ENCODE measurements around the gene HBA1.
A peak's percentile ranks its signal among the peaks of the same experiment; 100 is the strongest.

The HBA1 gene

DNA sequence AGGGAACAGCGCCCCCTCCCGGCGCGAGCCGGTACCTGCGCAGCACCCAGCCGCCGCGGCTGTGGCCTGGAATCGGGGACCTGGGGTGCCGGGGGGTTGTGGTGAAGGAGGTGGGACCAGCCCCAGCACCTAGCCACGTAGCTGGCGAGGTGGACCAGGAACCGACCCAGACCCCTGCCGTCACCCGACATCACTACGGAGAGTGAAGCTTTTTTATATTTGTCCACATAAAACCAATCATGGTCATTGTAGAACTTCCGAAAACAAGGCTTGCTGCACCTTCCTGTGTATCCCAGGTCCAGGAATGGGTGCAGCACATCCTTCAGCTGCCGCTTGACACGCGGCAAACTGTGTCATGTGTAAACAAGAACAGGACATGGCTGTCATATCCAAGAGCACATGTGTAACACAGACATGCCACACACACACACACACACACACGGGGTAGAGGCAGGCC is 5.1 kb downstream of the HBA1 start:
- TF ChIP-seq, protein P1, sequence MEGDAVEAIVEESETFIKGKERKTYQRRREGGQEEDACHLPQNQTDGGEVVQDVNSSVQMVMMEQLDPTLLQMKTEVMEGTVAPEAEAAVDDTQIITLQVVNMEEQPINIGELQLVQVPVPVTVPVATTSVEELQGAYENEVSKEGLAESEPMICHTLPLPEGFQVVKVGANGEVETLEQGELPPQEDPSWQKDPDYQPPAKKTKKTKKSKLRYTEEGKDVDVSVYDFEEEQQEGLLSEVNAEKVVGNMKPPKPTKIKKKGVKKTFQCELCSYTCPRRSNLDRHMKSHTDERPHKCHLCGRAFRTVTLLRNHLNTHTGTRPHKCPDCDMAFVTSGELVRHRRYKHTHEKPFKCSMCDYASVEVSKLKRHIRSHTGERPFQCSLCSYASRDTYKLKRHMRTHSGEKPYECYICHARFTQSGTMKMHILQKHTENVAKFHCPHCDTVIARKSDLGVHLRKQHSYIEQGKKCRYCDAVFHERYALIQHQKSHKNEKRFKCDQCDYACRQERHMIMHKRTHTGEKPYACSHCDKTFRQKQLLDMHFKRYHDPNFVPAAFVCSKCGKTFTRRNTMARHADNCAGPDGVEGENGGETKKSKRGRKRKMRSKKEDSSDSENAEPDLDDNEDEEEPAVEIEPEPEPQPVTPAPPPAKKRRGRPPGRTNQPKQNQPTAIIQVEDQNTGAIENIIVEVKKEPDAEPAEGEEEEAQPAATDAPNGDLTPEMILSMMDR (IDR thresholded peaks at IDR 0.05; ENCODE audit: low read depth, low read length): peak; percentile 91
- H3K4me3 ChIP-seq (ENCODE audit: low read depth, low read length): peak overlapping the region; percentile 43

DNA sequence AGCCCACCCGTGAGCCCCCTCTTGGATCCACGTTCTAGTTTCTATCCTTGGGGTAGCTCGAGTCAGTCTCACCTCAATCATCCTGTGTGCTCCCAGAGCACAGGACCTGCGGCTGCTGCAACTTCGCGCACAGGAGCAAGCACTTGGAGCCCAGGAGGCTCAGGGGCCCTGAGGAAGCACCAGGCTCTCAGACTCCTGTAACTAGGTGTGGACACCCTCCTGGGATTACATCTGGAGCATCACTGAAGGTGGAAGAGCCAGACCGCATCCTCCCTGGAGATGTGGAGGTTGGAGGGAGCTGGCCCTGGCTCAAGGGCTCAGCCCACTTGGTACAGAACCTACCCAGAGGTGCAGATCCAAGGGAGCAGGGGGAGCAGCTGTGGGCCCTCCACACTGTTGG is 6.5 kb downstream of the HBA1 start:
- no peak overlapping the region for H3K4me3 ChIP-seq (ENCODE audit: low read depth, low read length)
- TF ChIP-seq, protein P1 (IDR thresholded peaks at IDR 0.05; ENCODE audit: low read depth, low read length): no peak

DNA sequence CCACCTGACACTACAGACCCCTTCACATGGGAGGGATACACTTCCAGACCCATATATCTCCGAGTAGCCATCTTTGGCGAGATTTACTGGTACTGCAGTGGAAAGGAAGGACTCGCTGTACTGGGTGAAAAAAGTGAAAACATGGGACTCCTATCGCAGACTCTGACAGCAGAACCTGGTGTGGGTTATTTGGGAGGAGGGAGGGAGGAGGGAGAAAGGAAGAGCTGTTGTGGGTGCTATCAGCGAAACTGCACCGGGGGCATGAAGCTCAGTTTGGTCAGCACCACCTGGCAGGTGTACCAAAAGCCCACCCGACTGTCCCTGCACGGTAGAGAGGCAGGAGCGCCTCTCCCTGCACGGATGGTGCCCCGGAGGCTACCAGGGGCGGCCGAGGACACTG is 8.7 kb downstream of the HBA1 start:
- TF ChIP-seq, protein P1 (IDR thresholded peaks at IDR 0.05; ENCODE audit: low read depth, low read length): no peak

DNA sequence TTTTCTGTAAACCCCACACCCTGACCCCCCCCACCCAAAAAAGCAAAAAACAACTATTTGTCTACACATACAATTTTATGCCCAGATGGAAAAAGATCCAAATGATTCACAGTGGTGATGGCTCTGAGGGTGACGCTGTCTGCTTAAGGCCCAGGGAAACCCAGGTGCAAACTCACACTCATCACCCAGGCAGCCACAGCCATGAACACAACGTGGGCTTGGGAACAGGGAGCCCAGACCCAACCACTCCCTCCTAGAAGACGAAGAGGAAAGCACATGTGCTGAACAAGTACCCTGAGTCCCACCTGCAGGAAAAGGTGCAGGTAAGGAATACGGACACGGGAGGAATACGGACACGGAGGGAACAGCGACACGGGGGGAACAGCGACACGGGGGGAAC is 9.2 kb downstream of the HBA1 start:
- TF ChIP-seq, protein P1 (IDR thresholded peaks at IDR 0.05; ENCODE audit: low read depth, low read length): no peak
- no peak overlapping the region for H3K4me3 ChIP-seq (ENCODE audit: low read depth, low read length)

More for the DNA sequence above, 8.7 kb downstream of the HBA1 start:
- no peak overlapping the region for H3K4me3 ChIP-seq (ENCODE audit: low read depth, low read length)

DNA sequence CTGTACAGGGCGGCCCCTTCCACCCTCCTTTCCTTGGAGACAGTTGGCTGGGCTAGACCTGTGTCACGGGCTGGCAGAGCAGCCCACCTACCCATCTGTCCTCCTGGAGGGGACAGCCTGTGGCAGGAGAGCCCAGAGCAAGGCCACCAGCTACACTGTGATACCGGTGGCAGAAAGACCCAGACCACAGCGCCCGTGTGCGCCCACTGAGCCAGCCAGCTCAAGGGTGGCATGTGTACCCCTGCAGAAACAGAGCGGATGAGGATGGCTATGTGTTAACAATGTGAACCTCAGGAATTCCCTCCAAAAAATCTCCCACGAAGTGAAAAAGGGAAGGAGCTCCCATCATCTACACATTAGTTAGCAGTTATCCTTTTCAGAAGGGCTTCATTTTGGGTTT is 10.8 kb downstream of the HBA1 start:
- no peak overlapping the region for H3K4me3 ChIP-seq (ENCODE audit: low read depth, low read length)
- TF ChIP-seq, protein P1 (IDR thresholded peaks at IDR 0.05; ENCODE audit: low read depth, low read length): no peak

DNA sequence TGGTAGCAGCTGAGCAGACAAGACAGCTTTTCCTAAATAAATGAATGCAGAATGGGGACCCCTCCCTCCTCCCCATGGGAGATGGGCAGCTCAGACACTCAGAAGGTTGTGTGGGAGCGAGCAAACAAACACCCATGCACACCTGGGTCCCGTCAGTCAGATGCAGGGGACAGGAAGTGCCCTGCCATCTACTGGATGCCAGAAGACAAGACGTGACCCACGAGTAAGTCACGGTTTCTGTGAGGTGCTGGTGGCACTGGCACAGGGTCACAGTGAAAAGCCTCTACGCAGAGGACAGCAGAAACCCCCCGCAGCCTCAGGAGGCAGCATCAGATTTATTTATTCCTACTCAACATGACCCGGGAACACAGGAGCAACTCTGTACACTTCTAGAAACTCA is 12.2 kb downstream of the HBA1 start:
- no peak overlapping the region for H3K4me3 ChIP-seq (ENCODE audit: low read depth, low read length)
- TF ChIP-seq, protein P1 (IDR thresholded peaks at IDR 0.05; ENCODE audit: low read depth, low read length): no peak

DNA sequence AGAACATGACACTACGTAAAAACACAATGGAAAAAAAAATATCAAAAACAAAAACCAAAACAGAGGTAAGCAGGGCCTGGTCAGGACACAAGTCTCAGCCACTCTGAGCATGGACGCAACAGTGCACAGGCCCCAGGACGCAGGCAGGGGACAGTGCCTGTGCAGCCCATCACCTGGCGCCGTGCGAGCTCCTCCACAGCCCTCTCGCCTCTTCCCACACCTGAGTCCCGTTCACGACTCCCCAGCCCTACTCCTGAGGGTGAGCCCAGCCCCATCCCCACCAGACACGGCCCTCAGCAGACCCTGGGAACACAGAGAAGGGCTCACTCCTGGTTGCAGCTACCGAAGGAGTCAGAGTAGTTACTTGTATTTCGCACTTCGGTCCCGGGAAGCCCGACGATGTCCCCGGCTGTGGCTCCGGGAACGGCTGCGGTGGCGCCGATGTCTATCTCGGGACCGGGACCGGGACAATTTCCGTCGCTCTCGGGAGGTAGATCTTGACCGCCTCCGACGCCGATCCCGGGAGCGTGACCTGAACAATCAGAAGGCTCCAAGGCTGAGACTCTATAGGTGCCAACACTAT is 13.2 kb downstream of the HBA1 start:
- TF ChIP-seq, protein P1 (IDR thresholded peaks at IDR 0.05; ENCODE audit: low read depth, low read length): no peak

More for the DNA sequence above, 13.2 kb downstream of the HBA1 start:
- no peak overlapping the region for H3K4me3 ChIP-seq (ENCODE audit: low read depth, low read length)

Data from WI38 (cell line).